HS-27A (cell line): ENCODE data around the gene AGT.
"Not testable (repeated sequence)": the region's sequence is repeated elsewhere in the genome, so short reads cannot be mapped to it uniquely, and the experiment has no call there.

Experiments used
- DNase-seq: peaks from one replicate; pipeline ENCODE4 v3.0.0-alpha.2; 2012; ENCODE audit warnings: low read depth, missing footprints

AGT gene

GRCh38 chr1:230686747-230687146, 27.2 kb downstream of the AGT start:
- no peak for DNase-seq

GRCh38 chr1:230684998-230685397, 28.9 kb downstream of the AGT start:
- no peak for DNase-seq

- no peak for DNase-seq
These were observed 29.8 kb downstream of the AGT start for GRCh38 chr1:230684146-230684545.

- DNase-seq = no peak
These were observed 30.9 kb downstream of the AGT start for GRCh38 chr1:230682882-230683610.

GRCh38 chr1:230682274-230682673, 31.6 kb downstream of the AGT start:
- DNase-seq = no peak

- peak; percentile 20 for DNase-seq
These were observed 32.3 kb downstream of the AGT start for GRCh38 chr1:230681599-230681998.

- no peak for DNase-seq
These were observed 33.5 kb downstream of the AGT start for GRCh38 chr1:230680300-230681025.

GRCh38 chr1:230679825-230680224, 34.1 kb downstream of the AGT start:
- DNase-seq = no peak

GRCh38 chr1:230679192-230679591, 34.7 kb downstream of the AGT start:
- no peak for DNase-seq

- no peak for DNase-seq
These were observed 36.7 kb downstream of the AGT start for GRCh38 chr1:230677200-230677599.

- DNase-seq = no peak
These were observed 39.3 kb downstream of the AGT start for GRCh38 chr1:230674581-230674980.

- no peak for DNase-seq
These were observed 44.4 kb downstream of the AGT start for GRCh38 chr1:230669543-230669942.

GRCh38 chr1:230668227-230668626, 45.7 kb downstream of the AGT start:
- DNase-seq = no peak

- no peak for DNase-seq
These were observed 51.9 kb downstream of the AGT start for GRCh38 chr1:230661976-230662375.

- no peak for DNase-seq
These were observed 55.2 kb downstream of the AGT start for GRCh38 chr1:230658691-230659090.

- not testable (repeated sequence) for DNase-seq
These were observed 55.8 kb downstream of the AGT start for GRCh38 chr1:230658103-230658502.

- not testable (repeated sequence) for DNase-seq
These were observed 57.2 kb downstream of the AGT start for GRCh38 chr1:230656719-230657118.
